ENCODE results near the gene EGFL8. TPM values are rescaled to one million over a fixed set of nuclear protein-coding genes. Genes with fewer than 3 reads are reported as not detected.
A peak's percentile ranks its signal among the peaks of the same experiment; 100 is the strongest.
"Not testable (repeated sequence)": the region's sequence is repeated elsewhere in the genome, so short reads cannot be mapped to it uniquely, and the experiment has no call there.

EGFL8 gene
- total RNA-seq, 2 donors from 2014 or later = 5.7 to 6.9 TPM

- H3K4me3 ChIP-seq = peak within 1 kb of the TSS; percentile 42 to 90
- no peaks in the 10 kb centered on the region for H3K9me3 ChIP-seq
- H3K27me3 ChIP-seq = no peaks in the 10 kb centered on the region
- TF ChIP-seq CTCF (IDR thresholded peaks at IDR 0.05) (no peak), POLR2A (IDR thresholded peaks at IDR 0.05) (peak in 2 of 3 donors; percentile 72 to 84)
- intact Hi-C loops (cut with DNase I) = no loop called here
- WGBS, 2 donors = 1 to 2% methylated on average over 13 to 22 of the region's 23 CpGs
- peaks cover 0 to 2% of the 10 kb centered on the region in 2 donors for H3K36me3 ChIP-seq (replicated peaks in 1 of 2; ENCODE audit: insufficient read depth in 1 of 2, low read depth in 2 of 2)
- peaks cover 41% of the 10 kb centered on the region for H3K4me1 ChIP-seq
- H3K27ac ChIP-seq = peak within 1 kb of the TSS; percentile 86 to 97 (median 89)
- peak; percentile 88 to 94 (median 90) for DNase-seq
- peak; percentile 85 for ATAC-seq
These were observed 25.9 kb downstream of the EGFL8 start, which contains the start of gene PBX2 for GRCh38 chr6:32190054-32190851. TSS of gene PBX2 (minus strand) at chr6:32190202. CDS start at chr6:32189915, 287 bp downstream.

GRCh38 chr6:32190911-32191677, 26.7 kb downstream of the EGFL8 start:
- no peak for TF ChIP-seq CTCF (IDR thresholded peaks at IDR 0.05)
- TF ChIP-seq POLR2A (IDR thresholded peaks at IDR 0.05) = no peak
- intact Hi-C loops (cut with DNase I) = no loop called here
- Histone ChIP-seq H3K4me3 (no peak overlapping the region), H3K4me1 (peaks cover 36% of the 10 kb centered on the region), H3K27ac (peak overlapping the region; percentile 86 to 97 (median 89)), H3K27me3 (no peaks in the 10 kb centered on the region), H3K36me3 (replicated peaks in 1 of 2; ENCODE audit: insufficient read depth in 1 of 2, low read depth in 2 of 2) (peaks cover 0 to 2% of the 10 kb centered on the region in 2 donors), H3K9me3 (no peaks in the 10 kb centered on the region)
- WGBS, 2 donors = 64 to 68% methylated on average over 6 of the region's 8 CpGs
- ATAC-seq (no peak), DNase-seq (no peak)

GRCh38 chr6:32191696-32192607, 27.6 kb downstream of the EGFL8 start:
- Histone ChIP-seq H3K4me1 (peaks cover 37% of the 10 kb centered on the region), H3K9me3 (no peaks in the 10 kb centered on the region), H3K27ac (peak overlapping the region in 3 of 4 donors; percentile 1 to 88 (median 86)), H3K4me3 (no peak overlapping the region), H3K36me3 (replicated peaks in 1 of 2; ENCODE audit: insufficient read depth in 1 of 2, low read depth in 2 of 2) (no peaks in the 10 kb centered on the region), H3K27me3 (no peaks in the 10 kb centered on the region)
- ATAC-seq (no peak), DNase-seq (peak in 1 of 4 donors; percentile 10)
- WGBS, 2 donors = 53 to 69% methylated on average over 15 of the region's 15 CpGs
- intact Hi-C loops (cut with DNase I) = no loop called here
- no peak for TF ChIP-seq CTCF (IDR thresholded peaks at IDR 0.05)
- no peak for TF ChIP-seq POLR2A (IDR thresholded peaks at IDR 0.05)

GRCh38 chr6:32192608-32193039, 28.2 kb downstream of the EGFL8 start, which contains the start of gene GPSM3:
TSS of gene GPSM3 (minus strand) at chr6:32192643. CDS start at chr6:32192513, 130 bp downstream.
- no peaks in the 10 kb centered on the region for H3K9me3 ChIP-seq
- ATAC-seq = no peak
- H3K27ac ChIP-seq = peak within 1 kb of the TSS in 3 of 4 donors; percentile 1 to 88 (median 86)
- H3K4me3 ChIP-seq = no peak within 1 kb of the TSS
- 29 to 66% methylated on average over 2 to 5 of the region's 5 CpGs for WGBS, 2 donors
- no peak for TF ChIP-seq CTCF (IDR thresholded peaks at IDR 0.05)
- TF ChIP-seq POLR2A (IDR thresholded peaks at IDR 0.05) = peak in 1 of 3 donors; percentile 32
- H3K4me1 ChIP-seq = peaks cover 42% of the 10 kb centered on the region
- peak in 1 of 4 donors; percentile 50 for DNase-seq
- intact Hi-C loops (cut with DNase I) = no loop called here
- H3K27me3 ChIP-seq = no peaks in the 10 kb centered on the region
- no peaks in the 10 kb centered on the region for H3K36me3 ChIP-seq (replicated peaks in 1 of 2; ENCODE audit: insufficient read depth in 1 of 2, low read depth in 2 of 2)

GRCh38 chr6:32193096-32193495, 28.7 kb downstream of the EGFL8 start:
- H3K9me3 ChIP-seq; H3K36me3 ChIP-seq (replicated peaks in 1 of 2; ENCODE audit: insufficient read depth in 1 of 2, low read depth in 2 of 2); ATAC-seq; H3K4me3 ChIP-seq; H3K27me3 ChIP-seq; intact Hi-C loops (cut with DNase I); DNase-seq: not testable (repeated sequence)
- Histone ChIP-seq H3K4me1 (peaks cover 42% of the 10 kb centered on the region), H3K27ac (peak overlapping the region in 3 of 4 donors; percentile 1 to 88 (median 24))
- 66 to 77% methylated on average over 13 of the region's 13 CpGs for WGBS, 2 donors
